NCI-H460 (cell line): ENCODE measurements around the gene ARHGEF38. TPM values are rescaled to one million over a fixed set of nuclear protein-coding genes. Genes with fewer than 3 reads are reported as not detected.
A peak's percentile ranks its signal among the peaks of the same experiment; 100 is the strongest.
"Not testable (repeated sequence)": the region's sequence is repeated elsewhere in the genome, so short reads cannot be mapped to it uniquely, and the experiment has no call there.

Source experiments
- DNase-seq: peaks from one replicate; pipeline ENCODE4 v3.0.0-alpha.2; 2016; ENCODE audit warnings: low read depth; ENCODE audit errors: extremely low read depth
- total RNA-seq: library from RNA; depleted of rRNA; stranded (reverse); fragments of >200 nt; shearing (Covaris generic); gene quantifications from 2 replicates; pipeline ENCODE4 v1.2.3, GENCODE V29; 2014

Gene ARHGEF38
- total RNA-seq, 1 experiment from 2014 or later, result 0.02 TPM

DNA sequence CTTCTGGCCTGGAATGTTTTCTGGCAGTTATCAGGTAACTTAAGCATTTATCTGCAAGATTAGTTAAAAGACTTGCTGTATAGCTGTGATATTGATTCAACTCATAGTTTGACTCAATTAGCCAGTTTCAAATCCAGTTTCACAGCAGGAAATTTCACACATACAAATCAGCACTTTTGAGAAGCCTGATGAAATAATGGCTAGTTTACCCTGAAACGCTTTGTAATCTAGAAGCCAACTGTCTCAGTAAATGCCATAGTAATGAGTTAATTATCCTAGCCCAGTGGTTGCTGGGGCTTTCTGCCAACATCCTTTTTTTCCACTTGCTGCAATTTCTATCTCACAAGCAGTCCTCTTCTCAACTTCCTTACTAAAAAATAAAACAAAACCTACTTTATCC lies 53.1 kb downstream of the ARHGEF38 start:
- no peak for DNase-seq

DNA sequence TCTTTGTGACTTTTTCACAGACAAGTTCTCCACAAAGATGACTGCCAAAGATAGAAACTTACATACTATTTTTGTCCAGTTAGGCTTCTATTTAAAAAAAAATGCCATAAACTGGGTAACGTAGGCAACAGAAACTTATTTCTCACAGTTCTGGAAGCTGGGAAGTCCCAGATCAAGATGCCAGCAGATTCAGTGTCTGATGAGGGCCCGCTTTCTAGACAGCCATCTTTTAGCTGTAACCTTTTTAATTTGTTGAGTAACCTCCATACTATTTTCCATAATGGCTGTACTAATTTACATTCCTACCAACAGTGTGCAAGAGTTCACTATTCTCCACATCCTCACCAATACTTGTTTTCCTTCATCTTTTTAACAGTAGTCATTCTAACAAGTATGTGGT lies 55.5 kb downstream of the ARHGEF38 start:
- no peak for DNase-seq

DNA sequence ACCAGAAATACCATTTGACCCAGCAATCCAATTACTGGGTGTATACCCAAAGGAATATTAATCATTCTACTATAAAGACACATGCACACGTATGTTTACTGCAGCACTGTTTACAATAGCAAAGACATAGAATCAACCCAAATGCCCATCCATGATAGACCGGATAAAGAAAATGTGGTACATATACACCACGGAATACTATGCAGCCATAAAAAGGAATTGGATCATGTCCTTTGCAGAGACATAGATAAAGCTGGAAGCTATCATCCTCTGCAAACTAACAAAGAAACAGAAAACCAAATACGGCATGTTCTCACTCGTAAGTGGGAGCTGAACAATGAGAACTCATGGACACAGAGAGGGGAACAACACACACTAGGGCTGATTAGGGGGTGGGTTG lies 57.4 kb downstream of the ARHGEF38 start:
- not testable (repeated sequence) for DNase-seq

- no peak for DNase-seq
These were observed 60.9 kb downstream of the ARHGEF38 start for GRCh38 chr4:105613306-105613705.

DNA sequence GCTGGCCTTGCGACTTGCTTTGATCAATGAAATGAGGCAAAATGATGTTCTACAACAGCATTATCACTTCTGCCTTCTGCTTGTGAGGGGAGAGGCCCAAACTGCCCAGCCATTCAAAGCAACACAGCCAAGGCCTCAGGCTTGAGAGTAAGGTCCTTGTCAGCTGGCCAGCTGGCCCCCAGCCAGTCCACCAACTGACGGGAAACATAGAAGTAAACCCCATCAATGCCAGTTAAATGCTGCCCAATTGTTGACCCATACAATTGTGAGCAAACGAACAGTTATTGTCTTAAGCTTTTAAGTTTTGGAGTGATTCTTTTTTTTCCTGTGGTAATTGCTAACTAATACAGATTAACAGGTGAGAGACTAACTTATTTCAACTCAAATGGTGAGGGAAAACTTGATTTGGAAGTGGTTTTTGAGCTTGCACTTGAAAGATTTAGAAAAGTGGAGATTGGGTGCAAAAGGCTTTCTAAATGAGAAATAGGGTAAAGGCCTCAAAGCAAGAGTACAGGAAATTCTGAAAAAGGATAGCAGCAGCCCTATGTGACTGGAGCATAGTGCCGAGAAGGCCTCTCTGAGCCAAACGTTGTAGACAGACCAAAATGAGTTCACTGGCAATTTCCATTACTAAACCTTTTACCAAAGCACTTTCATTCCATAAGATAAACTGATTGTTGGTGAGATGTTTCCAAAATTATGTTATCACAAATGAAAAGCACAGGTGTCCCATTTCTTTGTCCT lies 66.9 kb downstream of the ARHGEF38 start:
- no peak for DNase-seq

- peak; percentile 25 for DNase-seq
These were observed 68.4 kb downstream of the ARHGEF38 start for GRCh38 chr4:105620640-105621323.

- peak; percentile 58 for DNase-seq
These were observed 69.8 kb downstream of the ARHGEF38 start for GRCh38 chr4:105622269-105622668.

GRCh38 chr4:105623099-105623498 lies 70.7 kb downstream of the ARHGEF38 start:
- DNase-seq, result no peak

GRCh38 chr4:105624530-105624929 lies 72.1 kb downstream of the ARHGEF38 start:
- DNase-seq, result no peak

GRCh38 chr4:105625214-105625613 lies 72.8 kb downstream of the ARHGEF38 start:
- no peak for DNase-seq

- DNase-seq, result no peak
These were observed 74.4 kb downstream of the ARHGEF38 start for GRCh38 chr4:105626846-105627245.

DNA sequence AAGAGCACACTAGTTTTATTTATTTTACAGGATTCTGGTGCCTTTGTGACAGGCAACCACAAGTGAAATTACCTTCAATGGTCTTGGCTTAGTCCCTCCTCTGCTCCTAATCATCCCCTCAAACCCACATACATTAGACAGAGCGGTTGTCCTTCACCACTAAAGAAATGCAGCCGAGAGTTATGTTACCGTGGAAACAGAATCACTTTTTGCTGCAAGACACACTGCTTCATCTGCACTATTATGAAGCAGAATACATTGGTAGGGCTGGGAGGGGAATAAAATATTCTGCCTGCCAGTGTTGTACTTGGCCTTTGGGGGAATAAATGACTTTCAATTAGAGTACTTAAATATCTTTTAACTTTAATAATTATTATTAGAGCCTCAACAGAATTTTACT lies 75.2 kb downstream of the ARHGEF38 start:
- DNase-seq, result no peak

DNA sequence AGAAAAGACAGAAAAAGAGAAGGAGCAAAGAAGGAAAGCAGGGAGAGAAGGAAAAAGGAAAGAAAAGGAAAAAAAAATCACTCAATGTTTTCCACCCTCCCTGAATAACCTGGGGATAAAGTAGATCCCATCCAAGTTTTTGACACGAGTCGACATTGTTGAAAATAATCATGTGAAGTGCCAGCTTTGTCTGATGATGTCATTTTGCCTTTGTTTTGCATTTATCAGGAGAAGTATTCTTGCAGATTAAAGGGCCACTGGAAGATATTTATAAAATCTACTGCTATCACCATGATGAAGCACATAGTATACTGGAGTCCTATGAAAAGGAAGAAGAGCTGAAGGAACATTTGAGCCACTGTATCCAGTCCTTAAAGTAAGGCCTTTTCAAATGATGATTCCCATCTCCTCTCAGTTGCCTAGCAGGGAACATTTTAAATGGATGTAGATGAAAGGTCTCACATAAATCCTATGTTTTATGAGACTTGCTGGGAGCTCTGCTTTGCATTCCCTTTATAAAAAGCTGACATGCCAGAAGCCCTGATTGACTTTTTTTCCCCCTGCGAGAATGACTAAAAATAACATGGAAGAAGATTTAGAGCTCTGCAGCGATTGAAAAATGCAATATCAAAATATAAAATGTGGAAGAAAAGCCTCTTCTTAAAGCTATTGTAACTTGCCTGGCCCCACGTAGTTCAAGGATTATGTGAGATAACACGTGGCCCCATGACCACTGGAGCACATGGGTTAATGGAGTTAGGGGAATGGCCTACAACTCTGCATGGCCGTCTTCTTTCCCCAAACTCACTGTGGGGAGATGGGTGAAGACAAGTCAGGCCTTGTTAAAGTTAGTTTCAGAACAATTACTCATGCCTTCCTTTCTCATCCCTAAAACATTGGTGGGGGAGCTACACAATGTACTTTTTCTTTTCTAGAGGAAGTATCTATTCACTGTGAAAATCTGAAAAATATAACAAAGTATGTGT lies 78.5 kb downstream of the ARHGEF38 start:
- DNase-seq, result no peak

GRCh38 chr4:105631818-105632400 lies 79.5 kb downstream of the ARHGEF38 start:
- no peak for DNase-seq

DNA sequence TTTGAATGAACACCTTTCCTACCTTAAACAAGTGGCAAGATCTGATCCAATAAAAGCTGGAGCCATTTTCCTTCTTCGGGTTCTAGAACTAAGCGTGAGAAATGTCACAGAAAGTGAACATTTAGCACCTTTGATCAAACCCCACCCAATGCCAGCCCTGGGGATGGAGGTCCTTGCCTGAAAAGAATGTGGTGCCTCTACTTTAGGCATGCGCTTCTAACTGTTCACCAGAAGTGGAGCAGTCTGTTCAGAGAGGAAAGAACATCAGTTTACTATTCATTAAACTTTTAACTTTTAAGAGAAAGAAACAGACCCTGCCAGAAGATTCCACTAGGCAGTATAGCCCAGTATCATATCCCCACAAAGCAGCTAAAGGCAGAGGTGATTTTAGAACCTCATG lies 80.2 kb downstream of the ARHGEF38 start:
- DNase-seq, result no peak

DNA sequence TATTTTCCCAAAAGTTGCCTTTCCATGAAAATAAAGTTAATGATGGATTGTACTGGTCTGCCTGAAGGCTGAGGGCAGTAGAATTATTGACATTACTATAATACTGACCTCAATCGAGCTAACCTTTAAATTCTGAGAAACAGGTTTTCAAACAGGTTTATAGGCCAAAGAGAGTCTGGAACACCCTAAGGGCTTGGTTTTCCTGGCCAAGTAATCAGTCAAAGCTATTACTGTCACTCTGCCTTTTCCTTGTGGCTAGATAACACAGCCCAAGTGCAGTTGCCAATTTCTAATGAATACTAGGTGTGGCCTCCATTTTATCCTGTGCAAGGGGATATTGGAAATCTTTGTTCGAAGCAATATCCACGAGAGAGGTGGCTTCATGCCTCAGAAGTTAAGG lies 80.8 kb downstream of the ARHGEF38 start:
- DNase-seq, result no peak

DNA sequence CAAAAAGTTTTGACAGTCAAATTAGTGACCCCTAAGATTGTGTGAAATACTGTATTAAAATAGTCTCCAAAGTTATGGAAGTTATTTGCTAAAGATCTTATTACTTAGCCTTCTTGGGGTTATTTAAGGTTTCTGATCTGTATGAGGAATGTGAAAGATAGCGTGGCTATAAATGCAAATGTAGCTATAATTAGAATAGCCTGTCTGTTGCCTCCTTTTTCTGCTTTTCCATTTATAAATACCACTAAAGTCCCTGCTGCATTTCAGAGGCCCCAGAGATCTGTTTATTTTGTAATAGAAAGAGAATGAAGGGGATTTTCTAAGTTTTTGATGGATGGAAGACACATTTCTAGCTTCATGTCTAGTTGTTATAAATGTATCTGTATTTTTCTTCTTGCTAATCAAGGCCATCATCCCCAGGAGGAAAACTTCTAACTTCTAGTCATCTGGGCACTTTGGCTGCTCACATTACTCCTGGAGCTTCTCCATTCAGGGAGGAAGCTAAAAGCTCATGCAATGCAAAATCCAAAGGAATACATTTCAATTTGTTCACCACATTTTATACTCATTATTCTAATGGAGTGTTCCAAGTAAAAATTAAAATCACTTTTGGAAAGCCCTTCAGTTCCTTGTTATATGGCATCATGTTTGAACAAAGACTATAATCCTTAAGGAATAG lies 82.1 kb downstream of the ARHGEF38 start:
- DNase-seq, result no peak

- no peak for DNase-seq
These were observed 85.2 kb downstream of the ARHGEF38 start for GRCh38 chr4:105637408-105638176.

- DNase-seq, result no peak
These were observed 89.4 kb downstream of the ARHGEF38 start for GRCh38 chr4:105641845-105642244.
